NCI-H82 (cell line): ENCODE measurements around the gene SHROOM1.

ENCODE experiments used
- DNase-seq: peaks from one replicate; lab custom pipeline; 2025; lab: John Stamatoyannopoulos, UW

The SHROOM1 gene

DNA sequence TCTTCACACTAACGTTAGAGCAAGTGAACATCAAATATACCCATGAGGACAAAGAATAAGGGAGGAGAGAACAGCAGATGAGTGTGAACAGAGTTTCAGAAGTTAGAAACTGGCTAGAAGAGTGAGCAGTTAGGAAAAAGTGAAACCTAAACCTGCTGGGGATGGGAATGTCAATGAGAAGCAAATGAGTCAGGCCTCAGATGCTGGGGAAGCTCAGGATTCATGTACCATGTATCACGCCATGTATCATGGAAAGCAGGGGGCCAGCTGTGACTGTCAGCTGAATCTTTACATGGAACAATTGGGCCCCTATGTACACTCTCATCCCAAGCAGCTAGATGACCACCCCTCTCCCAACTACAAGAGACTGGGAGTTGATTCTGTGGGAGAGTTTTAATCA, 19.6 kb upstream of the SHROOM1 start:
- DNase-seq, result no peak

- DNase-seq, result no peak
Measured at GRCh38 chr5:132849347-132849746, 18.9 kb upstream of the SHROOM1 start.

DNA sequence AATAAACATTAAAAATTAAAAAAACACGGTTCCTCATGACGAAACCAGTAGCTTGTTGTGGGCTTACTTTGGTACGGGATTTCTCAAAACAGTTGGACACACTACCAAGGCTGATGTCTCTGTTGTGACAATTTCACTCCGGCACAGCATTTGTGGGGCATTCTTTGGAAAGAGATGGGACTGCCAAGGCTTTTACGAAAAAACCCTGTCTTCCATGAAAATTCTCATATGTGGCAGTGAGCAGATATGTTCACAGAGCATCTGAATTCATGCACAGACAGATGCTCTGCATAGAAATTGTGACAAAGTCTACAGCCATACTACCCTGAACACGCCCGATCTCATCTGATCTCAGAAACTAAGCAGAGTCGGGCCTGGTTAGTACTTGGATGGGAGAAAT, 17.8 kb upstream of the SHROOM1 start:
- no peak for DNase-seq

DNA sequence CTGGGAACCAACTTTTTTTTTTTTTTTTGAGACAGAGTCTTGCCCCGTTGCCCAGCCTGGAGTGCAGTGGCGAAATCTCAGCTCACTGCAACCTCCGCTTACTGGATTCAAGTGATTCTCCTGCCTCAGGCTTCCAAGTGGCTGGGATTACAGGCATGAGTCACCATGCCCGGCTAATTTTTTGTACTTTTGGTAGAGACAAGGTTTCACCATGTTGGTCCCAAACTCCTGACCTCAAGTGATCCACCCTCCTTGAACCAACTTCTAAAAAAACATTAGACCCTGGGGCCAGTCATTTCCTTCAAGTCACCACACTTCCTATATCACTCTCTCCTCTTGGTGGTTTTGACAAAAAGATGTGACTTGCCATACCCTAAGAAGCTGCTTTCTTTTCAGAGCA, 10.9 kb upstream of the SHROOM1 start:
- no peak for DNase-seq

- no peak for DNase-seq
Measured at GRCh38 chr5:132840896-132841295, 10.4 kb upstream of the SHROOM1 start.

DNA sequence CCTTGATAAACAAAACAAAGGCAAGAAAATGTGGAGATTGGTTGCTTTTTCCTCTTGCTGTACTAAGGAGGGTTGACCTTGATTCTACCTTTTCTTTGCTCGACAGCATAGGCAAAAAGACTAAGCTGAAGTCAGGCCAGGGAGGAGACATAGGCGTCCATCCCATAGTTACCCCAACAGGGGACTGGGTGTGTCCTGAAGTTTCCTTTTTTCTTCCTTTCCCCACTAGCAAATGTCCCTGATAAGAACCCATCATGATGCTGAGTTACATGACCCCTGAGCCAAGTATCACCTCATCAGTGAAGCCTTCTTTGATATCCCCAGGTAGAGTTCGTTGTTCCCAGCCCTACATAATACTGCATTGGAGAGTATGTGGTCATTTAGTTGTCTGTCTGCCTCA, 9.9 kb upstream of the SHROOM1 start:
- no peak for DNase-seq

- no peak for DNase-seq
Measured at GRCh38 chr5:132839426-132840301, 9.2 kb upstream of the SHROOM1 start.

GRCh38 chr5:132838516-132839282, 8.3 kb upstream of the SHROOM1 start:
- DNase-seq, result no peak

DNA sequence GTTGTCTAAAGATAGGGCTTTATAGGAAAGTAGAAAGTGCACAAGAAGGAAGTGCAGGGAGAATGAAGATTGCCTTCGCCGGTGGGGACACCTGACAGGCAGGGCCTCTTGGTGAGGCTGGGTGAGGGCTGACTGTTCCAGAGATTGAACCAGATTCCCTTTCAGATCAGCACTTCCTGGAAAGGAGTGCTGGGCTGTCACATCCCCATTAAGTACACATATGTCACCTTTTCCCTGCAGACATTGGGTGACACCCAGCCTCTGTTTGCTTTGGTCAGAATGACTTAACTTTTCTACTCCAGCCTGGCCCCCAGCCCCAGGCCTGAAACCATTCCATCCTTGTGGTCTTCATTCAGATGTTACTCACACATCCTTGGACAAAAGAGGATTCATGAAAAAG, 7.4 kb upstream of the SHROOM1 start:
- DNase-seq, result no peak

- no peak for DNase-seq
Measured at GRCh38 chr5:132836852-132837251, 6.4 kb upstream of the SHROOM1 start.

DNA sequence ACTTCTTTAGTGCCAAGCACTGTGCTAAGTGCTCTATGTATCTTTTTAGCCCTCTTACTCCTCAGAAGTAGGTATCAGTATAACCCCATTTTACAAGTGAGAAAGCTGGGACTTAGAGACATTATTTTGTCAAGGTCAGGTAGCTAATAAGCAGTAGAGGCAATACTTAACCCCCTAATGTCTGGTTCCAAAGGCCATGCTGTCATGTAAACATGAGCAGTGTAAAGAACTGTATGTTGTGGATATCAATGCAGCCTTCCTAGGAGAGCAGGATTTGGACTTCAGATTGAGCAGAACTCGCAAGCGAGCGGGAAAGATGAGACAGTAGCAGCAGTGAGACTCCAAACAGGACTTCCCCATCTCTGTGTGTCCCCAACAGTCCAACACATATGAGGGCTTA, 3.6 kb upstream of the SHROOM1 start:
- no peak for DNase-seq

GRCh38 chr5:132832612-132833011, 2.2 kb upstream of the SHROOM1 start:
- no peak for DNase-seq

- DNase-seq, result no peak
Measured at GRCh38 chr5:132831095-132831860, 831 bp upstream of the SHROOM1 start.

- peak; percentile 79 for DNase-seq
Measured at GRCh38 chr5:132829742-132830435, 558 bp downstream of the SHROOM1 start.

DNA sequence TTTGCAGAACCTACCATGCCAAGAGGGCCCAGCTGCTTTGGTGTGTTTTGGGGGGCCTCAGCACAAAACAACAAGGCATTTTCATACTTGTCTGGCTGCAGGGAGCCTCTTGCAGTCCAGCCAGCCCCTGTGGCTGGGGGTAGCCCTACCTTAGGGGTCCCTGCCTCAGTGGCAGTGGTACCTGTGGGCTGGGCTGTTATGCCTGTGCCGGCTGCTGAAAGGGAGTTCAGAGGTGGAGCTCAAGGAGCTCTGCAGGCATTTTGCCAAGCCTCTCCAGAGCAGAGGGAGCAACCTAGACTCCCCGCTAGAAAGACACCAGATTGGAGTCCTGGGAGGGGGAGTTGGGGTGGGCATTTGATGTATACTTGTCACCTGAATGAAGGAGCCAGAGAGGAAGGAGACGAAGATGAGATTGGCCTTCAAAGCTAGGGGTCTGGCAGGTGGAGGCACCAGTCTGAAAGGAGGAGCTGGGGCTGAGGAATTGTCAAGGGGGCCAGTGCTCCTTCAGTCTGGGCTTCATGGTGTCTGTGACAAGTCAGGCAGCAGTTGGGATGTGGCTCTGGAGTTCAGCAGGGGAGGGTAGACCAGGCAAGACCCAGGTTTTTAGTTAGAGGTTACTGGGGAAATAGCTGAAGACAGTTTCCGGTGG, 1.5 kb downstream of the SHROOM1 start:
- peak; percentile 5 for DNase-seq

GRCh38 chr5:132827943-132828673, 2.3 kb downstream of the SHROOM1 start:
- no peak for DNase-seq

DNA sequence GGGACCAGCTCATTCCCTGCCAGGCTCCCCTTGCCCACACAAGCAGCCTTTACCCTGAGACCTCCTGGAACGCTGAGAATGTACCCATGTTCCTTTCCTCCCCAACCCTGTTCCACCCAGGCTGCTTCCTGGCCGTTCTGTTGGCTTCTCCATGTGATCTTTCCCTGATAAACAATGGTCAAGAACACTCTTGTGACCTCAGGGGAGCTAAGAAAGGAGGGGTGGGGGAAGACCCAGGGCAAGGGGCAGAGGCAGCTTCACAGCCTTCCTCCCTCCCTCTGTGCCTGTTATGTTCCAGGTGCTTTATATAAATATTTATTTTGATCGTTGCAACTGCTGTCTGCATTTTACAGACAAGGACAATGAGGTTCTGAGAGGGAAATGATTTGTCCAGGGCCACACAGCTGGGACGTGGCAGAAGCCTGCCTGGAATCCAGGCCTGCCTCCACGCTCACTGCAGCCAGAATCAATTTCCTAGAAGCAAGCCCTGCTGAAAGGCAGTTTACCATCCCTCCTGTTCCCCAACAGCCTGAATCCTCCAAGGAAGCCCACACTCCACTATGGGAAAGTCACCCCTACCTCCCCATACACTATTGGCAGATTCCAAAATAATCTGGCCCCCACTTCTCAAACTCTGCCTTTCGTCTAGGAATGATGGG, 3.9 kb downstream of the SHROOM1 start:
- DNase-seq, result no peak

DNA sequence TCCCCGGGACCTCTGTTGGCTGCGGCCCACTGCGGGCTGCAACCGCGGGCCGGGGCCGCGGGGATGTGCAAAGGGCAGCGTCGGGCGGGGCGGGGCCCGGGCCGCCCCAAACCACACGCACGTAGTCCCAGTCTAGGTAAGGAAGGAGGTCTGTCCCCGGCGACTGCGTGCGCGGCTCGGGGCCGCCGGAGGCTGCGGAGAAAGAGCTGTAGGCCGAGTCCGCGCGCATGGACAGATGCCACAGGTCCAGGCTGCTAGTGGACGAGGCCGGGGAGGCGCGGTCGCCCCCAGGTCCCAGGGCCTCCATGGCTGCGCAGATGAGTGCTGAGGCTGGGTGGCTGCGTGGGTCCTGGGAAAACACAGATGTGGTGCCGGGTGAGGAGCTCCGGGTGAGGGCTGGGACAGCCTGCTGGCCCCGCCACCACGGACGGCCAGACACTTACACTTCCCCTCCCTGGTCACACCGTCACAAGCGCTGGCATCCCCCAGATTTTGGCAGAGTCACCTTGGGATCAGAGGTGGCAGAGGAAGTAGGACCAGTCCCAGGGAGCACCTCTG, 4.5 kb downstream of the SHROOM1 start:
- DNase-seq, result no peak

DNA sequence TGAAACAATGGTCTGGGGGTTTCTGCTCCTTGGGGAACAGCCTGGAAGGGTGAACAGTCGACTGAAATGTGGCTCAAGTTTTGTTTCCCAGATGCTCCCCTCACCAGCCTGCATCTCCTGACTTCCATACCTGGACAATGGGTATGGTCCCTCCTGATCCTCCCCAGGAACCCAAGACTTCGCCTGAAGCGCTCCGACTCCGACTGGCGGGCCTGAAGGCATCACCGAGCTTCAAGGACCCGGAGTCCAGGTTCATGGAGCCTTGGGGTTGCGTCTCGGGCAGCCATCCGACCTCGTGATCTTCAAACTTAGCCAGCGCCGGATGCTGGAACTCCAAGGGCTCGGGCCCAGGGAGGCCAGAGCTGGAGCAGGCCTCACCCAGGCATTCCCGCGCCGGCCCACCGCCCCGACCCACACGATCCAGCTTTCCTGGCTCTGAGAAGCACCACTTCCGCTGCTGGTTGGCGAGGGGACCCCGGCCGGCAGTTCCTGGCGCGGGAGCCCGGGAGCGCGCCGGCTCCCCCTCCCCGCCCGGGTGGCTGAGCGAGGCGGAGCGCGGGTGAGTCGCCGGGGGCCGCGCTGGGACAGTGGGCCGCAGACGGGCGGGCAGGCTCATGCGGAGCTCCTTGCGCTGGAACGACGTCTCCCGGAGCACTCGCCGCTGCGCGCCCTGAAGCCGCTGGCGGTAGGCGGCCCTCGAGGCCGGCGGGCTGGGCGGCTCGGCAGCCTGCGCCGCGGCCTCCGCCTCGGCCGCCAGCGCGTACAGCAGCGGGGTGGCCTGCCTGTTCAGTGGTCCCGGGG, 5.2 kb downstream of the SHROOM1 start:
- no peak for DNase-seq
